ENCODE data around the gene TRIM21.
"Not testable (repeated sequence)": the region's sequence is repeated elsewhere in the genome, so short reads cannot be mapped to it uniquely, and the experiment has no call there.

Gene TRIM21

GRCh38 chr11:4393209-4393857 is at the start of gene TRIM21:
Gene TRIM21 (minus strand): TSS chr11:4393702. CDS start chr11:4390409, 3,293 bp downstream.
- DNase-seq (ENCODE audit: low read depth in 2 of 2) = peak; percentile 79 to 90

- DNase-seq (ENCODE audit: low read depth in 2 of 2) = no peak
These were observed 48.0 kb upstream of the TRIM21 start for GRCh38 chr11:4441515-4441914.

GRCh38 chr11:4436411-4436810 is 42.9 kb upstream of the TRIM21 start:
- DNase-seq (ENCODE audit: low read depth in 2 of 2) = no peak

- no peak for DNase-seq (ENCODE audit: low read depth in 2 of 2)
These were observed 40.4 kb upstream of the TRIM21 start for GRCh38 chr11:4433856-4434255.

GRCh38 chr11:4430051-4430450 is 36.5 kb upstream of the TRIM21 start:
- DNase-seq (ENCODE audit: low read depth in 2 of 2) = no peak

- no peak for DNase-seq (ENCODE audit: low read depth in 2 of 2)
These were observed 24.9 kb upstream of the TRIM21 start for GRCh38 chr11:4418403-4418802.

- no peak for DNase-seq (ENCODE audit: low read depth in 2 of 2)
These were observed 23.3 kb upstream of the TRIM21 start for GRCh38 chr11:4416816-4417215.

- DNase-seq (ENCODE audit: low read depth in 2 of 2) = no peak
These were observed 22.8 kb upstream of the TRIM21 start for GRCh38 chr11:4416306-4416705.

- DNase-seq (ENCODE audit: low read depth in 2 of 2) = not testable (repeated sequence)
These were observed 12.7 kb upstream of the TRIM21 start for GRCh38 chr11:4406206-4406605.

- DNase-seq (ENCODE audit: low read depth in 2 of 2) = no peak
These were observed 339 bp upstream of the TRIM21 start for GRCh38 chr11:4393858-4394223.

GRCh38 chr11:4388221-4388620 is 5.3 kb downstream of the TRIM21 start:
- DNase-seq (ENCODE audit: low read depth in 2 of 2) = no peak

GRCh38 chr11:4385978-4386740 is 7.3 kb downstream of the TRIM21 start:
- DNase-seq (ENCODE audit: low read depth in 2 of 2) = no peak

GRCh38 chr11:4381901-4382300 is 11.6 kb downstream of the TRIM21 start:
- DNase-seq (ENCODE audit: low read depth in 2 of 2) = no peak

GRCh38 chr11:4375431-4376140 is 17.9 kb downstream of the TRIM21 start:
- no peak for DNase-seq (ENCODE audit: low read depth in 2 of 2)

- DNase-seq (ENCODE audit: low read depth in 2 of 2) = no peak
These were observed 23.3 kb downstream of the TRIM21 start for GRCh38 chr11:4370166-4370565.

- DNase-seq (ENCODE audit: low read depth in 2 of 2) = no peak
These were observed 25.2 kb downstream of the TRIM21 start, which contains the start of gene OR52B4 for GRCh38 chr11:4368286-4368685. Gene OR52B4 (minus strand): TSS chr11:4368386. CDS start chr11:4368295, 91 bp downstream.

GRCh38 chr11:4348142-4348541 is 45.4 kb downstream of the TRIM21 start:
- DNase-seq (ENCODE audit: low read depth in 2 of 2) = not testable (repeated sequence)

- DNase-seq (ENCODE audit: low read depth in 2 of 2) = not testable (repeated sequence)
These were observed 48.1 kb downstream of the TRIM21 start for GRCh38 chr11:4345366-4345765.

Data from stimulated activated CD8-positive, alpha-beta memory T cell treated with anti-CD3 and anti-CD28 coated beads, Interleukin-7, amount 100 ng/mL, for 4 hours (primary cell).